A549 (cell line): Measurements from ENCODE around the gene RINL. TPM values are rescaled to one million over a fixed set of nuclear protein-coding genes. Genes with fewer than 3 reads are reported as not detected.

Experiments
- ATAC-seq, 2 experiments: fragments of 200-7000 bp in 1 of 2; fragments of >200 bp in 1 of 2; cut with Nextera tagmentation in 1 of 2; cut with Tn5 transposase in 1 of 2; 3 replicates each; pipeline versions ENCODE4 v1.8.0 to v1.9.1; 2018 to 2020; ENCODE audit warnings: mild to moderate bottlenecking in 1 of 2, moderate library complexity in 1 of 2
- CTCF ChIA-PET: fragments of 300-600 bp; sonication (Branson Sonifier 250); formaldehyde crosslinking; extraction: SDS; loops from one replicate; lab custom pipeline; 2021; ENCODE audit warnings: antibody characterized with exemption, inconsistent platforms; lab: Yijun Ruan, JAX
- POLR2A ChIA-PET: fragments of 350-600 bp; formaldehyde crosslinking; extraction: SDS; loops from one replicate; lab custom pipeline; 2021; ENCODE audit warnings: antibody characterized with exemption, inconsistent platforms; lab: Yijun Ruan, JAX
- DNase-seq, 2 experiments: peaks; one replicate each; pipeline versions ENCODE4 v3.0.0 to v3.0.0-alpha.2; 2011 to 2016; ENCODE audit warnings: low read depth in 1 of 2, low spot score in 1 of 2
- FAIRE-seq: peaks from 2 replicates; lab custom pipeline; 2011; peaks lifted over from hg19 to GRCh38; lab: Jason Lieb, UNC
- H3K27ac ChIP-seq, 2 experiments: fragments of >200 bp; sonication (Bioruptor Twin); formaldehyde crosslinking; 3 replicates each; pipeline ENCODE4 v1.5.1; 2016 to 2017
- H3K4me1 ChIP-seq: fragments of >200 bp; sonication (Bioruptor Twin); formaldehyde crosslinking; 3 replicates; pipeline ENCODE4 v1.6.1; 2016
- H3K4me2 ChIP-seq: fragments of >200 bp; sonication (Bioruptor Twin); formaldehyde crosslinking; 3 replicates; pipeline ENCODE4 v1.6.1; 2016
- H3K4me3 ChIP-seq: fragments of >200 bp; sonication (Bioruptor Twin); formaldehyde crosslinking; 3 replicates; pipeline ENCODE4 v1.5.1; 2016
- H3K9me3 ChIP-seq: fragments of >200 bp; sonication (Bioruptor Twin); formaldehyde crosslinking; 3 replicates; pipeline ENCODE4 v1.6.1; 2016
- ATOH8 ChIP-seq: fragments of 250-450 bp; sonication (Bioruptor Pico); IDR thresholded peaks from 2 replicates; pipeline ENCODE4 v1.5.0; 2020; ENCODE audit warnings: low read depth, mild to moderate bottlenecking, moderate library complexity
- CEBPB ChIP-seq, 2 experiments: fragments of >200 bp in 1 of 2; sonication (Bioruptor Twin) in 1 of 2; formaldehyde crosslinking in 1 of 2; IDR thresholded peaks; 2 replicates each; pipeline ENCODE4 v1.6.1; 2012 to 2016
- CHD2 ChIP-seq: fragments of 150-350 bp; IDR thresholded peaks from 2 replicates; pipeline ENCODE4 v1.6.1; 2014; ENCODE audit warnings: low read length; ENCODE audit not compliant: partially characterized antibody
- FOSB ChIP-seq: fragments of 250-450 bp; sonication (Bioruptor Pico); IDR thresholded peaks from 2 replicates; pipeline ENCODE4 v1.5.0; 2020; ENCODE audit warnings: mild to moderate bottlenecking, moderate library complexity
- FOXS1 ChIP-seq: fragments of 250-450 bp; sonication (Bioruptor Pico); IDR thresholded peaks from 2 replicates; pipeline ENCODE4 v1.5.0; 2020; ENCODE audit warnings: mild to moderate bottlenecking, moderate library complexity
- HOXB13 ChIP-seq: fragments of 250-450 bp; sonication (Bioruptor Pico); IDR thresholded peaks from 2 replicates; pipeline ENCODE4 v1.5.0; 2020; ENCODE audit warnings: low read depth, mild to moderate bottlenecking, moderate library complexity
- HOXB5 ChIP-seq: fragments of 250-450 bp; sonication (Bioruptor Pico); IDR thresholded peaks from 2 replicates; pipeline ENCODE4 v1.5.0; 2020; ENCODE audit warnings: mild to moderate bottlenecking, moderate library complexity
- JUN ChIP-seq, 2 experiments: fragments of >200 bp; sonication (Bioruptor Twin); formaldehyde crosslinking; IDR thresholded peaks; 2 replicates in 1 of 2; 3 replicates in 1 of 2; pipeline ENCODE4 v1.6.1; 2016 to 2017
- JUNB ChIP-seq: fragments of >200 bp; sonication (Bioruptor Twin); formaldehyde crosslinking; IDR thresholded peaks from 2 replicates; pipeline ENCODE4 v1.6.1; 2016
- MAFK ChIP-seq: fragments of 450-650 bp; IDR thresholded peaks from 2 replicates; pipeline ENCODE4 v1.6.1; 2014; ENCODE audit not compliant: partially characterized antibody
- MAZ ChIP-seq: fragments of 150-350 bp; IDR thresholded peaks from 2 replicates; pipeline ENCODE4 v1.6.1; 2014; ENCODE audit warnings: antibody characterized with exemption, low read depth, low read length, borderline replicate concordance
- MYC ChIP-seq: IDR thresholded peaks from 2 replicates; pipeline ENCODE4 v1.6.1; 2012; ENCODE audit warnings: mild to moderate bottlenecking, inconsistent platforms, low read length, improper control_type of control experiment, borderline replicate concordance
- RARB ChIP-seq: fragments of 250-450 bp; sonication (Bioruptor Pico); IDR thresholded peaks from 2 replicates; pipeline ENCODE4 v1.8.0; 2021; ENCODE audit warnings: mild to moderate bottlenecking, moderate library complexity
- RFX5 ChIP-seq: fragments of 450-650 bp; IDR thresholded peaks from 2 replicates; pipeline ENCODE4 v1.7.1; 2014; ENCODE audit warnings: antibody characterized with exemption, mild to moderate bottlenecking, moderate library complexity
- TFCP2L1 ChIP-seq: fragments of 250-450 bp; sonication (Bioruptor Pico); IDR thresholded peaks from 2 replicates; pipeline ENCODE4 v1.5.0; 2021; ENCODE audit warnings: mild to moderate bottlenecking
- USF2 ChIP-seq: fragments of 450-650 bp; IDR thresholded peaks from 2 replicates; pipeline ENCODE4 v1.6.1; 2014; ENCODE audit warnings: antibody characterized with exemption
- ZFP36 ChIP-seq: fragments of 450-650 bp; IDR thresholded peaks from 2 replicates; pipeline ENCODE4 v1.6.1; 2014; ENCODE audit warnings: borderline replicate concordance; ENCODE audit not compliant: partially characterized antibody
- WGBS: methylation state at CpG from one replicate; pipeline ENCODE4 v1.1.6; 2017; ENCODE audit errors: missing lambda C conversion rate; 5-methylcytosine and 5-hydroxymethylcytosine counted together
- polyA plus RNA-seq, 4 experiments: library from polyadenylated mRNA; depleted of rRNA in 3 of 4; stranded (reverse); fragments of >200 nt; fragmentation: RNase III in 1 of 4; extraction: RNeasy Plus Mini Kit Qiagen cat#74134 plus additional on column Dnase treatment in 1 of 4; gene quantifications; 2 replicates in 3 of 4; 3 replicates in 1 of 4; pipeline ENCODE4 v1.2.3, GENCODE V29; 2011 to 2017

Gene RINL
- polyA plus RNA-seq, 2 of the 4 experiments (the other 2 are of a cell fraction) = 2.9 to 6.3 TPM

GRCh38 chr19:38834590-38834989 lies 43.5 kb downstream of the RINL start:
- POLR2A ChIA-PET = interaction anchor here (0.5 to 6.5 kb wide), 6 partner anchors 10 to 190 kb away, joined by 3 to 62 read pairs (median 6); partner anchors contain the start of gene HNRNPL
- no peaks in the 10 kb centered on the region for H3K9me3 ChIP-seq
- CTCF ChIA-PET = interaction anchor here (0.8 to 3.2 kb wide), 14 partner anchors 9 to 319 kb away, joined by 3 to 17 read pairs (median 4); partner anchors contain the start of genes MRPS12 and SARS2
- FAIRE-seq (no peak), ATAC-seq (no peak), DNase-seq (no peak)
- no peak overlapping the region for H3K4me3 ChIP-seq
- TF ChIP-seq MYC (no peak), MAZ (no peak), CHD2 (no peak), FOSB (CRISPR knock-in tag) (no peak), FOXS1 (no peak), RFX5 (no peak), CEBPB (IDR thresholded peaks at IDR 0.05) (peak in 1 of 2 experiments; percentile 48; a peak in 1 of 4 replicates), JUN (IDR thresholded peaks at IDR 0.05) (0 out of 5 replicates have a peak, but pooled peaks of 1 of the 2 experiments have one; percentile 3), ATOH8 (CRISPR knock-in tag) (0 out of 2 replicates have a peak, but pooled peaks have one; percentile 2), USF2 (no peak)
- 96% methylated on average over 6 of the region's 6 CpGs for WGBS
- H3K4me1 ChIP-seq = peaks cover 76% of the 10 kb centered on the region
- H3K4me2 ChIP-seq = no peak overlapping the region
- H3K27ac ChIP-seq = peak overlapping the region in 1 of 2 experiments; percentile 62; a peak in 3 of 6 replicates

- WGBS = 92% methylated on average over 4 of the region's 4 CpGs
- Histone ChIP-seq H3K4me3 (no peak overlapping the region), H3K4me2 (no peak overlapping the region), H3K4me1 (peaks cover 76% of the 10 kb centered on the region), H3K27ac (no peak overlapping the region; a peak in 1 of 6 replicates), H3K9me3 (no peaks in the 10 kb centered on the region)
- FAIRE-seq (peak; percentile 73), DNase-seq (no peak), ATAC-seq (no peak)
- no peak for TF ChIP-seq CEBPB (IDR thresholded peaks at IDR 0.05)
- TF ChIP-seq JUNB = no peak
- TF ChIP-seq TFCP2L1 (CRISPR knock-in tag) = no peak
- ChIA-PET POLR2A (interaction anchor here (1.5 kb wide), 1 partner anchor 15 kb away, joined by 6 read pairs; no protein-coding TSS in a partner anchor), CTCF (interaction anchor here (0.8 to 3.2 kb wide), 11 partner anchors 10 to 200 kb away, joined by 3 to 17 read pairs (median 4); partner anchors contain the start of genes MRPS12 and SARS2)
Observed at GRCh38 chr19:38834104-38834490, 44.0 kb downstream of the RINL start.

- CTCF ChIA-PET = interaction anchor here (0.6 to 4.3 kb wide), 8 partner anchors 15 to 298 kb away, joined by 3 to 21 read pairs (median 4); partner anchors contain the start of genes NFKBIB and SIRT2
- 91% methylated on average over 7 of the region's 7 CpGs for WGBS
- H3K4me2 ChIP-seq = no peak overlapping the region; the same call in 2 of the 3 replicates
- no peak for FAIRE-seq
- TF ChIP-seq TFCP2L1 (CRISPR knock-in tag) (no peak), MAFK (peak; percentile 17)
- TF ChIP-seq, all 56 proteins: peak for 1
- H3K27ac ChIP-seq = peak overlapping the region in 1 of 2 experiments; percentile 88; a peak in 3 of 6 replicates
- POLR2A ChIA-PET = interaction anchor here (1.8 kb wide), 1 partner anchor 13 kb away, joined by 12 read pairs; no protein-coding TSS in a partner anchor
- peaks cover 68% of the 10 kb centered on the region for H3K4me1 ChIP-seq
- no peak overlapping the region for H3K4me3 ChIP-seq
- ATAC-seq (no peak), DNase-seq (no peak)
- no peaks in the 10 kb centered on the region for H3K9me3 ChIP-seq
Observed at GRCh38 chr19:38833092-38833425, 45.0 kb downstream of the RINL start.

- peak overlapping the region; percentile 88 for H3K27ac ChIP-seq
- ChIA-PET POLR2A (interaction anchor here (0.8 to 1.9 kb wide), 17 partner anchors 9 to 605 kb away, joined by 3 to 53 read pairs (median 7); partner anchors contain the start of genes ACTN4, CAPN12, HNRNPL and MRPS12), CTCF (interaction anchor here (0.6 to 4.3 kb wide), 17 partner anchors 9 to 428 kb away, joined by 3 to 21 read pairs (median 4); partner anchors contain the start of genes CAPN12, FAM98C, LGALS4 and MRPS12)
- H3K9me3 ChIP-seq = no peaks in the 10 kb centered on the region
- H3K4me3 ChIP-seq = peak overlapping the region; percentile 55
- WGBS = 5% methylated on average over 16 of the region's 16 CpGs
- DNase-seq (peak; percentile 73 to 78), FAIRE-seq (peak; percentile 90), ATAC-seq (peak; percentile 57 to 58)
- no peak for TF ChIP-seq HOXB5
- 0 out of 2 replicates have a peak, but pooled peaks have one; percentile 75 for TF ChIP-seq RARB
- TF ChIP-seq HOXB13 (CRISPR knock-in tag) = peak; percentile 53; the same call in 1 of the 2 replicates
- TF ChIP-seq MYC = no peak
- TF ChIP-seq ZFP36 = peak; percentile 89
- peaks cover 49% of the 10 kb centered on the region for H3K4me1 ChIP-seq
- H3K4me2 ChIP-seq = peak overlapping the region; percentile 74
Observed at GRCh38 chr19:38831142-38831605, 46.9 kb downstream of the RINL start.
